ENCODE results near the gene CCDC171.
A peak's percentile ranks its signal among the peaks of the same experiment; 100 is the strongest.
"Not testable (repeated sequence)": the region's sequence is repeated elsewhere in the genome, so short reads cannot be mapped to it uniquely, and the experiment has no call there.

CCDC171 gene

GRCh38 chr9:15570769-15571168 lies 17.9 kb downstream of the CCDC171 start:
- DNase-seq: no peak

GRCh38 chr9:15572200-15572770 lies 19.4 kb downstream of the CCDC171 start:
- DNase-seq: no peak

- DNase-seq: no peak
These were observed 23.7 kb downstream of the CCDC171 start for GRCh38 chr9:15576350-15577050.

DNA sequence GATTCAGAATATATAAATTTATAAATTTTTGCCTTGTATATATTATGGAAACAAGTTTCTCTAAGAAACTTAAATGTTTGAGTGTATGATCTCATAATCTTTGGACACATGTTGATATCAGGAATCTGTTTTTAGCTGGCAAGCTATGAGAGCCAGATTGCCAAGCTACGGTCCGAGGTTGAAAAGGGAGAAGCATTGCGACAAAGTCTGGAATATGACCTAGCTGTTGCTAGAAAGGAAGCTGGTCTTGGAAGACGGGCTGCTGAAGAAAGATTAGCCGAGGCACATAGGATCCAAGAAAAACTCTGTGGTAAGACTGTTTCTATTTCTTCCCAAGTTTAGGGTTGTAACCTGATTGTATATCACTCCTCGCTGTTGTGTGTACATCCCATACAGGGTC lies 25.9 kb downstream of the CCDC171 start:
- no peak for DNase-seq

GRCh38 chr9:15584379-15584778 lies 31.5 kb downstream of the CCDC171 start:
- DNase-seq: no peak

DNA sequence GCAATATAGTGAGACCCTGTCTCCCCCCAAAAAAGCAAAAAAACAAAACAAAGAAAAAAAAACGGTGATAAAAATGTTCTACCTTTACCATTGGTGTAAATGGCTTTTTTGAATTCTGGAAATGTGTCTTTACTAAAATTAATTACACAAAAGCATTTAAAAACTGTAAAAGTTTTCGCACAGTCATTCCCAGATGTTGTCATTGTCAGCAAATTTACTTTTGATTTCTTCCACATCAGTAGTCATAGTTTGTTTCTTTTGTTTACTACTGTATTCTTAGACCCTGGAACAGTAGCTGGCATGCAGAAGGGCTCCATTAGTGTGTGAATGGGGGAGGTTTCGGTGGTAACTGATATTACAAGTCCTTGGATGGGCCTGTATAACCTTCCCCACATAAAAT lies 39.5 kb downstream of the CCDC171 start:
- no peak for DNase-seq

DNA sequence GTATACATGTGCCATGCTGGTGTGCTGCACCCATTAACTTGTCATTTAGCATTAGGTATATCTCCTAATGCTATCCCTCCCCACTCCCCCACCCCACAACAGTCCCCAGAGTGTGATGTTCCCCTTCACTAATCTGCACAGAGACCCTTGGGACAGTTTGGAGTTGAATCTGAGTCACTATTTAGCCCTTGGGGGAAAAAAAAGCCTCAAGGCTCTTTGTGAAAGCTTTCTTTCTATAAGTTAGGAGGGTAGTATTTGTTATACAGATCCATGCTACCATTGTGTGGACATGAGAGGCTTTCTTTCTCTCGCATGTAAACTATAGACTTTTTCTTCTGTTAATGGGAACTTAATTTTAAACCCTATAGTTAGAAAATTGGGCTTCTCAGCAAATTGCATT lies 40.1 kb downstream of the CCDC171 start:
- not testable (repeated sequence) for DNase-seq

- not testable (repeated sequence) for DNase-seq
These were observed 48.0 kb downstream of the CCDC171 start for GRCh38 chr9:15600666-15601330.

DNA sequence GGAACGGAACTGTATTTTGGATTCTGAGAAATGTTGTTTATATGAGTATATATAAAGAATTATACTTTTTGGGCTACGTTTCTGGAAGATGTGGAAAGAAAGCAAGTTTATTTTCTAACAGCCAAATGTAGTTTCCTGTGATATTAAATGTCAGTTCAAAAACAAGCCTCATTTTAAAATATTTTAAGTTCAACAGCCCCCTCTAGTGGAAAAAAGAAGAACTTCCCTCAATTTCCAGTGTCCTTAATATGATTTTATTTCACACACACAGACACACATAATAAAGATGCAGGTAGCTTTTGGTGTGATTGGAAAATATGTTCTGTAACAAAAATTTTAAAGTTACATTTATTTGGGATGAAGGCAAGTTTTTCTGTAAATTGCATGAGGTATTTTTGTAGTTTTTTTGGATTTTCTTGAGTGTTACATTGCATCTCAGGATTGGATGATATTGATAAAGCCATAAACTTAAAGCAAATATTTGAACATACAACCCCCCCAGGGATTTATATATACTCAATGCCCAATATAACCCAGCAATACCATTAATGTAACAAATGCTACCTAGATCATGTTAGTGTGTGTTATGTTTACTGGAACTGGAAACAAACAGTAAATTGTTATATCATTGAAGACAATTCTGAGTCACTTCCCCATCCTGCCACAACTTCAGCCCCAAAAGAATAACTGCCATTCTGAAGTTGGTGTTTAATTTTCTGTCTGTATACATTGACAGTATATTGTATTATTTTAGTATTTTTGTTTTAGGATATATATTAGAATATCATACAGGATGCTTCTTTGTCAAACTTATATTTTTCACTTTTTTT lies 54.0 kb downstream of the CCDC171 start:
- DNase-seq: peak in 1 of 2 donors; percentile 68

DNA sequence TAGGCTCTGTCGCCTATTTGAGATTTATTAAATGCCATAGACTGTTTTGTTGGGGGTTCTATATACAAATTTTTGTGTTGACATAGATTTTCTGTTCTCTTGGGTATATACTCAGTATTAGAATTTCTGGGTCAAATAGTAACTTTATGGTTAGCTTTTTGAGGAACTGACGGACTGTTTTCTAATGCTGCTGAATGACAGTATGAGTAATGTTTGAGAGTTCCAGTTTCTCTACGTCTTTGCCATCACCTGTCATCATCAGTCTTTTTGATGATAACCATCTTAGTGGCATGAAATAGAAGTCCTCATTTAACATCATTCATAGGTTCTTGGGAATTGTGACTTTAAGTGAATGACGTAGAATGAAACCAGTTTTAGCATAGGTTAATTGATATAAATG lies 60.1 kb downstream of the CCDC171 start:
- DNase-seq: no peak

GRCh38 chr9:15617782-15618181 lies 64.9 kb downstream of the CCDC171 start:
- no peak for DNase-seq

DNA sequence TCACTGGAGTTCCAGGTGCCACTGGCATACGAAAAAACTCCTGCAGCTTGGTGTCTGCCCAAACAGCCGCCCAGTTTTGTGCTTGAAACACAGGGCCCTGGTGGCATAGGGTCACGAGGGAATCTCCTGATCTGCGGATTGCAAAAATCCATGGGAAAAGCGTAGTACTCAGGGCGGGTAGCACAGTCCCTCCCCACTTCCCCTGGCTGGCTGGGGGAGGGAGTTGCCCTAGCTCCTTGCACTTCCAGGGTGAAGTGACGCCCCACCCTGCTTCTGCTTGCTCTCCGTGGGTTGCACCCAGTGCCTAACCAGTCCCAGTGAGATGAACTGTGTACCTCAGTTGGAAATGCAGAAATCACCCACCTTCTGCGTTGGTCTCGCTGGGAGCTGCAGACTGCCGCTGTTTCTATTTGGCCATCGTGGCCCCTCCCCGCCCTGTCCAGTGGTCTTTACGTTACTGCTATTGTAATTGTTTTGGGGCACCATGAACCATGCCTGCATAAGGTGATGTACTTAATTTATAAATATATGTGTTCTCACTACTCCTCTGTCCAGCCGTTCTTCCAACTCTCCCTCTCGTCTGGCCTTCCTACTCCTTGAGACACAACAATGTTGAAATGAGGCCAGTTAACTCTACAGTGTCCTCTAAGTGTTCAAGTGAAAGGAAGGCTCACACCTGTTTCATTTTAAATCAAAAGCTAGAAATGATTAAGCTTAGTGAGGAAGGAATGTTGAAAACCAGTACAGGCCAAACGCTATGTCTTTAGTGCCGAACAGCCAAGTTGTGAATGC lies 65.9 kb downstream of the CCDC171 start:
- no peak for DNase-seq

- no peak for DNase-seq
These were observed 69.6 kb downstream of the CCDC171 start for GRCh38 chr9:15622318-15622971.

GRCh38 chr9:15635752-15636151 lies 82.9 kb downstream of the CCDC171 start:
- DNase-seq: no peak

- no peak for DNase-seq
These were observed 87.3 kb downstream of the CCDC171 start for GRCh38 chr9:15640121-15640520.

DNA sequence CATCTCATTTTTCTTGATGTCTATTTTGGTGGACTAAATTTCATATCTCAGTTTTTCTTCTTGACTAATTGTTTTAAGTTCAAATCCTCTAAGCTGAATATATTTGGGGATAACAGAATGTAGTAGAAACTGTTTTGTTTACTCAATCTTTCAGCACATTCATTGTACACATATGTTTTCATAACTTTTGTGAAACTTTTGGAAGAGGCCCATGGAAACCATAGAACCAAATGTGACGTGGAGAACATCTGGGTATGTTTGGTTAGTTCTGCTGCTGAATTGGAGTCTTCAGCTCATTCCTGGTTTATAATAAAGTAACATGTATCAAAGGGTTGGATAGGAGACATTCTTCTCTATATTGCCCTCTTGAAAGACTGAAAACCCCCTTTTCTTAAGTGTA lies 88.4 kb downstream of the CCDC171 start:
- no peak for DNase-seq

DNA sequence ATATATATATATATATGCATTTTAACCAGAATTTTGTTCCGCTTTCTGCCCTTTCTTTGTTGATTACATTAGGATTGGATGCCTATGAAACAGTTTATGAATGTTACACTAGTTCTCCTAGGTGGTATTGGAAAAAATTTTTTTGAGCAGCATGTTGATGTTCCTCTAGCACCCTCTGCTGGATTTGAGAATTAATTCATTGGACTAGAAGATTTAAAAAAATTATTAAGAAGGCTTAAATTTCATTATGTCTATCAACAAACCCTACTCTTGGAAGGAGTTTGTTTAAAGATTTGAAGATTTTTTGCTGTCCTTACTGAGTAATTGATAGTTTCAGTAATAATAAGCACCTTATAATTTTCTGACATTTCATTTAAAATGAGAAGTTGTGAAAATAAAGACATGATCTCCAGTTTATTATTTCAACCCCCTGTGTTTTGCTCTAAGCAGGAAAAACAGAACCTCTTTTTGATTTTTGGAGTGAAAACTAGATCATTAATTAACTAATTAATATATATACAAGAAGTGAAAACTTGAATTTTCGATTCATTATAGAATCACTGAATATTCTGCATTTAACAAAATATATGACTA lies 89.6 kb downstream of the CCDC171 start:
- peak in 1 of 2 donors; percentile 21 for DNase-seq

DNA sequence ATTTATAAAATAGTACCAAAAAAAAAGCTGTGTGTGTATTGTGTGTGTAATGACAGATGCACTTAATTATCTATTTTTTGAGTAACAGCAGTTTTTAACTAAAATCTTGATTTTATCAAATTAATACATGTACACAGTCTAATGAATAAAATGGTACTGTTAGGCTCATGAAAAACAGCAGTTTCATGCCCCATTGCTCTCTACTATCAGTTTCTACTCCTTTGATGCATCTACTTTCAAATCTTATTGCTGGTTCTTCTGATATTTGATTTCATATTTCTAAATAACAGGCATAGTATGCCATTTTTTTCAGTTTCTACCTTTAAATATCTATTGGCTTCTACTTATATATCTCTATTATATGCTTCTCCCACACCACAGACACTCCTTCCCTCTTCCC lies 117.4 kb downstream of the CCDC171 start:
- no peak for DNase-seq

- no peak for DNase-seq
These were observed 118.1 kb downstream of the CCDC171 start for GRCh38 chr9:15670894-15671293.

- no peak for DNase-seq
These were observed 140.9 kb downstream of the CCDC171 start for GRCh38 chr9:15693701-15694100.

GRCh38 chr9:15696979-15697378 lies 144.1 kb downstream of the CCDC171 start:
- no peak for DNase-seq

GRCh38 chr9:15697446-15697851 lies 144.6 kb downstream of the CCDC171 start:
- no peak for DNase-seq
